Measurements from ENCODE around the gene RAB26. TPM values are rescaled to one million over a fixed set of nuclear protein-coding genes. Genes with fewer than 3 reads are reported as not detected.
A peak's percentile ranks its signal among the peaks of the same experiment; 100 is the strongest.

The RAB26 gene
- total RNA-seq, 1 experiment from 2014 or later: 10.8 TPM

DNA sequence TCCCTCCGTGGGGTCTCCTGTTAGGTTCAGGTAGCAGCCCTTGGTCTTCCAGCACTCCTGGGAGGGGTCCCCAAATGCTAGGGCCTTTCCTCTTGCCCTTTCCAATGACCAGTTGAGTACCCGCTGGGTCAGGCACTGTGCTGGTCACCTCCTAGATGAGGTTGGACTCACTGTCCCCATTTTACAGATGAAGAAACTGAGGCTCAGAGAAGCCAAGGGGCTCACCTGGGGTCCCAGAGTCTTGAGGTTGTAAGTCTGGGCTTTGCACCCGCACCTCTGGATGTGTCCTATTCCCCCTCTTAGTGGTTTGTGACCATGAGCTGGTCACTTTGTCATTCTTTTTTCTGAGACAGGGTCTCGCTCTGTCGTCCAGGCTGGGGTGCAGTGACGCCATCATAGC, 49.3 kb downstream of the RAB26 start:
- Mint-ChIP-seq H3K27ac (ENCODE audit: unreplicated experiment) (no peak overlapping the region), H3K27me3 (ENCODE audit: unreplicated experiment) (peaks cover 97% of the 10 kb centered on the region), H3K36me3 (ENCODE audit: insufficient read depth, unreplicated experiment) (peaks cover 20% of the 10 kb centered on the region), H3K4me1 (ENCODE audit: low read depth, unreplicated experiment) (peaks cover 10% of the 10 kb centered on the region), H3K4me3 (ENCODE audit: low read depth, unreplicated experiment) (peak overlapping the region; percentile 62), H3K9me3 (ENCODE audit: low read depth, unreplicated experiment) (no peaks in the 10 kb centered on the region)
- DNase-seq: no peak
- no peak for TF ChIP-seq CTCF (IDR thresholded peaks at IDR 0.05; ENCODE audit: unreplicated experiment)
- BruUV-seq (replicated peaks): no TSS peak
- CTCF ChIA-PET: interaction anchor here (0.7 to 1.1 kb wide), 2 partner anchors 54 to 155 kb away, joined by 3 read pairs; partner anchors contain the start of gene ECI1
- intact Hi-C loops (cut with micrococcal nuclease; ENCODE audit: unreplicated experiment): no loop called here

DNA sequence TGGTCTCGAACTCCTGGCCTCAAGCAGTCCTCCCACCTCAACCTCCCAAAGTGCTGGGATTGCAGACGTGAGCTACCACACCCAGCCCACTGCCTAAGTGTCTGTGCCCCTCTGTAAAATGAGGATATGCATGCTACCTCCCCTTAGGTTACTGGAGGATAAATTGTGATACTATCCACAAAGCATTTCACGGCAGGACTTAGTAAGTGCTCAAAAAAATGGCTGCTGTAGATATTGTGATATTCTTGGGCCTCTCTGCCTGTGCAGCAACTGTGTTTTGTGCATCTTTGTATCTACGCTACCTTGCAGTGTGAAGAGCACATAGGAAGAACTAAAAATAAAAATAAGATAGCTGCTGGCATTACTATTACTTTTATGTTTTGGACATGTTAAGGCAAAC, 49.9 kb downstream of the RAB26 start:
- Mint-ChIP-seq H3K4me3 (ENCODE audit: low read depth, unreplicated experiment) (no peak overlapping the region), H3K36me3 (ENCODE audit: insufficient read depth, unreplicated experiment) (peaks cover 20% of the 10 kb centered on the region), H3K27me3 (ENCODE audit: unreplicated experiment) (peaks cover 92% of the 10 kb centered on the region), H3K9me3 (ENCODE audit: low read depth, unreplicated experiment) (no peaks in the 10 kb centered on the region), H3K4me1 (ENCODE audit: low read depth, unreplicated experiment) (peaks cover 10% of the 10 kb centered on the region), H3K27ac (ENCODE audit: unreplicated experiment) (no peak overlapping the region)
- CTCF ChIA-PET: interaction anchor here (1.1 kb wide), 1 partner anchor 53 kb away, joined by 3 read pairs; the partner anchor contains the start of gene ECI1
- TF ChIP-seq CTCF (IDR thresholded peaks at IDR 0.05; ENCODE audit: unreplicated experiment): no peak
- no TSS peak for BruUV-seq (replicated peaks)
- DNase-seq: no peak
- intact Hi-C loops (cut with micrococcal nuclease; ENCODE audit: unreplicated experiment): no loop called here

DNA sequence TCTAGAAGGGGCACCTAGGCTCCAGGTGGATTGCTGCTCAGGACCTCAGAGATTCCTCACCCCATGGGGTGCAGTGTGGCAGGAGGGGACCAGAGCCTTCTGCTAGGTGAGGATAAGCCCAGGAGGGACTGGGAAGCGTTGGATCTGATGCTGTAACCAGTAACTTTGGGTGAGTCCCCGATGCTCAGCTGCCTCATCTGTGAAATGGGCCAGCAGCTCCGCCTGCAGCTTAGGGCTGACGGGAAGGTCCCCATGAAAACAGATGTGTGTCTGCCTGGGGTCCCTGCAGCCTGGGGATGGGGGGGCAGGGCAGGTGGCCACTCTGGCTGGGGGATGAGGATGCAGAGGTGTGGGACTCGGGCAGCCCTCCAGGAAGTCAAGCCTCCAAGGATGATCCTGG, 50.7 kb downstream of the RAB26 start:
- peaks cover 20% of the 10 kb centered on the region for H3K36me3 Mint-ChIP-seq (ENCODE audit: insufficient read depth, unreplicated experiment)
- H3K27me3 Mint-ChIP-seq (ENCODE audit: unreplicated experiment): peaks cover 84% of the 10 kb centered on the region
- CTCF ChIA-PET: interaction anchor here (1.1 kb wide), 1 partner anchor 52 kb away, joined by 3 read pairs; the partner anchor contains the start of gene ECI1
- DNase-seq: no peak
- BruUV-seq (replicated peaks): no TSS peak
- H3K4me3 Mint-ChIP-seq (ENCODE audit: low read depth, unreplicated experiment): no peak overlapping the region
- H3K9me3 Mint-ChIP-seq (ENCODE audit: low read depth, unreplicated experiment): no peaks in the 10 kb centered on the region
- intact Hi-C loops (cut with micrococcal nuclease; ENCODE audit: unreplicated experiment): no loop called here
- TF ChIP-seq CTCF (IDR thresholded peaks at IDR 0.05; ENCODE audit: unreplicated experiment): no peak
- peaks cover 10% of the 10 kb centered on the region for H3K4me1 Mint-ChIP-seq (ENCODE audit: low read depth, unreplicated experiment)
- no peak overlapping the region for H3K27ac Mint-ChIP-seq (ENCODE audit: unreplicated experiment)

GRCh38 chr16:2199621-2200139, 51.3 kb downstream of the RAB26 start:
- no peak for TF ChIP-seq CTCF (IDR thresholded peaks at IDR 0.05; ENCODE audit: unreplicated experiment)
- Mint-ChIP-seq H3K4me3 (ENCODE audit: low read depth, unreplicated experiment) (no peak overlapping the region), H3K9me3 (ENCODE audit: low read depth, unreplicated experiment) (no peaks in the 10 kb centered on the region), H3K36me3 (ENCODE audit: insufficient read depth, unreplicated experiment) (peaks cover 20% of the 10 kb centered on the region), H3K27me3 (ENCODE audit: unreplicated experiment) (peaks cover 78% of the 10 kb centered on the region), H3K27ac (ENCODE audit: unreplicated experiment) (no peak overlapping the region), H3K4me1 (ENCODE audit: low read depth, unreplicated experiment) (peaks cover 16% of the 10 kb centered on the region)
- intact Hi-C loops (cut with micrococcal nuclease; ENCODE audit: unreplicated experiment): no loop called here
- CTCF ChIA-PET: interaction anchor here (0.6 kb wide), 1 partner anchor 493 kb away, joined by 3 read pairs; no protein-coding TSS in a partner anchor
- no peak for DNase-seq
- no TSS peak for BruUV-seq (replicated peaks)

Measured in Calu3 (cell line).